Endometrial microvascular endothelial cells (primary cell): ENCODE results near the gene PSAP. TPM values are rescaled to one million over a fixed set of nuclear protein-coding genes. Genes with fewer than 3 reads are reported as not detected.

ENCODE experiments used
- in situ Hi-C: cut with HindIII; loops from 2 replicates; pipeline ENCODE4 v1.10.0; 2017; ENCODE audit warnings: low sequenced_read_pairs, low pct_unique_long_range_greater_than_20kb; ENCODE audit errors: inconsistent ontology term
- total RNA-seq: library from RNA; depleted of rRNA; stranded (reverse); fragments of >200 nt; gene quantifications from one replicate; pipeline ENCODE4 v1.2.3, GENCODE V29; 2015; ENCODE audit errors: inconsistent ontology term

The PSAP gene
- total RNA-seq, 1 donor from 2014 or later, result 727 TPM

GRCh38 chr10:71816936-71817618, 34.0 kb downstream of the PSAP start:
- in situ Hi-C loops, result no loop called here

DNA sequence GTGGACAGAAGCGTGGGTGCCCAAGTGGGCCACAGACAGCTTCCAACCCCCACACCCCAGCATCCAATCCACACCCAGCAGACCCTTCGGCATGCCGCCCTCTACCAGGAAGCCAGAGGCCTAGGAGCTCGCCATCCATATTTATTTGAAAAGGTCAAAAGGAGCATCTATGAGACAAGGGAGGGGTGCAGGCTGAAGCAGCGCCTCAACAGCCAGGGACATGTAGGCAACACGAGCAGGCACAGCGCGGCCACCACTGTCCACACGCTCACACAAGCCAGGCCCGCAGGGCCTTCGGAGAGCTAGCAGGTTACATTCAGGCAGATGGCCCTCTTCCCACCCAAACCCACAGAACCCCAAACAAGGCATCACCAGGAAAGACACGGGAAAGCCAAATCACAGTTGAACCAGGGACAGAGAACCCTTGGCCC, 34.6 kb downstream of the PSAP start:
- in situ Hi-C loops, result no loop called here

GRCh38 chr10:71815515-71816130, 35.4 kb downstream of the PSAP start:
- in situ Hi-C loops, result no loop called here

DNA sequence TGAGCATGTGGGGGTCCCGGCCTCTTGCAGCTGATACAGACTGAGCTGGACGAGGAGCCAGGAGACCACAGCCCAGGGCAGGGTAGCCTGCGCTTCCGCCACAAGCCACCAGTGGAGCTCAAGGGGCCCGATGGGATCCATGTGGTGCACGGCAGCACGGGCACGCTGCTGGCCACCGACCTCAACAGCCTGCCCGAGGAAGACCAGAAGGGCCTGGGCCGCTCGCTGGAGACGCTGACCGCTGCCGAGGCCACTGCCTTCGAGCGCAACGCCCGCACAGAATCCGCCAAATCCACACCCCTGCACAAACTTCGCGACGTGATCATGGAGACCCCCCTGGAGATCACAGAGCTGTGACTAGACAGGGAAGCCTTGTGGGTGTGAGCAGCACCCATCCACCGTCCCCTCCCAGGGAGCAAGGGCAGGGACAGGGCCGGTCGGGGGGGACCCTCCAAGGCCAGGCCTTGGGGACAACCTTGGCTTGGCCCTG, 36.1 kb downstream of the PSAP start:
- in situ Hi-C loops, result no loop called here

DNA sequence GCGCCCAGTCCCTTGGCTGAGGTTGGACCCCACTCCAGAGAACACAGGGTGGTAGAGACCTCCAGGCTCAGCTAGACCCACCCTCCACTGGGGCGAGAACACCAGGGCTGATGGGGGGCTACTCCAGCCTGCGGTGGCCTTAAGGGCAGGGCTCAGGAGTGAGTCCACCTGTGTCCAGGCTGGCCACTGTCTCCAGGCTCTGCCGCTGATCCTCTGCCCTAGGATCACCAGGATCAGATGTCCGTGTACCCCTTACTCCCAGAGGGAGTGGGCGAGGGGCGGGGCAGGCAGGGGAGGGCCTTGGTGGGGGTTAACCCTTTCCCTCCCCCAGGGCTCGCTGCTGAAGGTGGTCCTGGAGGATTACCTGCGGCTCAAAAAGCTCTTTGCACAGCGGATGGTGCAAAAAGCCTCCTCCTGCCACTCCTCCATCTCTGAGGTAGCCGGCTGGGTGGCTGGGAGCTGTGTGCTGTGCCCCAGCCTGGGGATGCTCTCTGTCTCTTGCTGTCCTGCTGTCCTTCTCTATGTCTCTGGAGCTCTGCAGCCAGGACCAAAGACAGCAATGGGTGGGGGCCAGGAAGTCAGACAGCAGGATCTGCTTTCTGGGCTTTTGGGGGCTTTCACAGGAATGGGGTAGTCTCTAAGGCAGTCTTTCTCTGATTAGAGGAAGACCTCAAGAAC, 38.0 kb downstream of the PSAP start:
- in situ Hi-C loops, result no loop called here

DNA sequence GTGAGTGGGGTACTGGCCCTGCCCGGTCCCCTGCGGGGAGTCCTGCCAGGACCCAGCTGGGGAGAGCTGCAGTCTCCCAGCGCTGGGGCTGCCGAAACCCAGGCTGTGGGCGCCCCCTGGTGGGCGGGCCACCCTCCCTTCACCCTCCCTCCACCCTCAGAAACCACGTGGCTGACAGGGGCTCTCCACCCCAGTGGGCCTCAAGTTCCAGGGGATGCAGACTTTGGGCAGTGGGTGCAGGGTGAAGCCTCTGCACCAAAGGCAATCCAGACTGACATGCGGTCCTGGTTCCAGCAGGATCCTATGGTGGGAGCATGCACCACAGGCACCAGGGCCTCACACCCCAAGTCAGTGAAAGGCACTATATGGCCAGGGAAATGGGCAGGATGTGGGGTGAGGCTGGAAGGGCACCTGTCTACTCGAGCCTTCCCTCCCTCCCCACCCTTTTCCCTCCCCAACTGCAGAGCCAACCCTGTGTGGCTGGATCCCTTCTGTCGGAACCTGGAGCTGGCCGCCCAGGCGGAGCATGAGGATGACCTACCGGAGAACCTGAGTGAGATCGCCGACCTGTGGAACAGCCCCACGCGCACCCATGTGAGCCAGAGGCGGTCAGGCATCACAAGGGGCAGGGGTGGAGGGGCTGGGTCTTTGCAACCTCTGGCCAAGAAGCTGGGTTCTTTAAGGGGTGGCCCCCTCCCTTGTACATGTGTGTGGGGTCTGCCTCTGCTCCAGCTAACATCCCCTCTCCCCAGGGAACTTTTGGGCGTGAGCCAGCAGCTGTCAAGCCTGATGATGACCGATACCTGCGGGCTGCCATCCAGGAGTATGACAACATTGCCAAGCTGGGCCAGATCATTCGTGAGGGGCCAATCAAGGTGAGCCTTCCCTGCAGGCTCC, 38.8 kb downstream of the PSAP start:
- in situ Hi-C loops, result no loop called here

GRCh38 chr10:71811351-71811750, 39.7 kb downstream of the PSAP start:
- in situ Hi-C loops, result no loop called here

GRCh38 chr10:71810048-71810750, 40.9 kb downstream of the PSAP start:
- in situ Hi-C loops, result no loop called here

DNA sequence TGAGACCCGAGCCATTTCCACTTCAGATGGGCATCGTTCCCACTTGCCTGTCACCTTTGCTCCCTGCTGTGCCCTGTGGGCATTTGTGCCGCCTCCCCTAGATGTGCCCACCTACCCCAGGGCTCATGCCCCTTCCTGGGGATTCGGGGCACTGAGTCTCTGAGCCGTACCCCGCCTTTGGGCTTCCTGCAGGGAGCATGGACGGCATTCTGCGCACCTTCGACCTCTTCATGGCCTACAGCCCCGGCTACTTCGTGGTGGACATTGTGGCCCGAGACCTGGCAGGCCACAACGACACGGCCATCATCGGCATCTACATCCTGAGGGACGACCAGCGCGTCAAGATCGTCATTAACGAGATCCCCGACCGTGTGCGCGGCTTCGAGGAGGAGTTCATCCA, 41.4 kb downstream of the PSAP start:
- in situ Hi-C loops, result no loop called here

DNA sequence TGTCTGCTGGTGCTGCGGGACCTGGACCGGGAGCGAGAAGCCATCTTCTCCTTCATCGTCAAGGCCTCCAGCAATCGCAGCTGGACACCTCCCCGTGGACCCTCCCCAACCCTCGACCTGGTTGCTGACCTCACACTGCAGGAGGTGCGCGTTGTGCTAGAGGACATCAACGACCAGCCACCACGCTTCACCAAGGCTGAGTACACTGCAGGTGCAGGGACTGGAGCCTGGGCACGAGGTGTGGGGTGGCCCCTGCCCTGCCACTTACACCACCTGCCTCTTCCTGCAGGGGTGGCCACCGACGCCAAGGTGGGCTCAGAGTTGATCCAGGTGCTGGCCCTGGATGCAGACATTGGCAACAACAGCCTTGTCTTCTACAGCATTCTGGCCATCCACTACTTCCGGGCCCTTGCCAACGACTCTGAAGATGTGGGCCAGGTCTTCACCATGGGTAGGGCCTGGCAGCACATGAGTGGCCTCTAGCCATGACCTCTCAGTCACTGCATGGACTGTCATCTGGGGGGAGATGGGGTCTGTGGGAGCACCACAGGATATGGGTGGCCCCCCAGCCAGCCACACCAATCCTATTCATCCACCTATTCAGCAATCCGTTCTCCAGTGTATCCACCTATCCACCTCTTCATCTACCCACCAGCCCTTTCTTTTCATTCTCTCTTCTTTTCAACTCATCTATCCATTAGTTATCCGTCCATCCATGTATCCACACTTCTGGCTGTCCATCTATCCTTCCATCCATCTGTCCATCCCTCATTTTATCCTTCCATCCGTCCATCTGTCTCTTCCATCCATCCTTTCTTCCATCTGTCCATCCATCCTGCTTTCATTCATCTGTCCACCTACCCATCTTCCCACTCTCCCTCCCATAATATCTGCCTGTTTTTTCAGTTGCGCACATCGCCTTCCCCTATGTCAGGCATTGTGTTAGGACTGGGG, 43.2 kb downstream of the PSAP start:
- in situ Hi-C loops, result no loop called here

GRCh38 chr10:71806704-71807556, 44.1 kb downstream of the PSAP start:
- in situ Hi-C loops, result no loop called here

- in situ Hi-C loops, result no loop called here
Observed at GRCh38 chr10:71805776-71806703, 45.0 kb downstream of the PSAP start.

- in situ Hi-C loops, result no loop called here
Observed at GRCh38 chr10:71804077-71804476, 47.0 kb downstream of the PSAP start.

GRCh38 chr10:71802715-71803488, 48.1 kb downstream of the PSAP start:
- in situ Hi-C loops, result no loop called here

- in situ Hi-C loops, result no loop called here
Observed at GRCh38 chr10:71802235-71802634, 48.8 kb downstream of the PSAP start.
